ENCODE data around the gene PIEZO2.

PIEZO2 gene

DNA sequence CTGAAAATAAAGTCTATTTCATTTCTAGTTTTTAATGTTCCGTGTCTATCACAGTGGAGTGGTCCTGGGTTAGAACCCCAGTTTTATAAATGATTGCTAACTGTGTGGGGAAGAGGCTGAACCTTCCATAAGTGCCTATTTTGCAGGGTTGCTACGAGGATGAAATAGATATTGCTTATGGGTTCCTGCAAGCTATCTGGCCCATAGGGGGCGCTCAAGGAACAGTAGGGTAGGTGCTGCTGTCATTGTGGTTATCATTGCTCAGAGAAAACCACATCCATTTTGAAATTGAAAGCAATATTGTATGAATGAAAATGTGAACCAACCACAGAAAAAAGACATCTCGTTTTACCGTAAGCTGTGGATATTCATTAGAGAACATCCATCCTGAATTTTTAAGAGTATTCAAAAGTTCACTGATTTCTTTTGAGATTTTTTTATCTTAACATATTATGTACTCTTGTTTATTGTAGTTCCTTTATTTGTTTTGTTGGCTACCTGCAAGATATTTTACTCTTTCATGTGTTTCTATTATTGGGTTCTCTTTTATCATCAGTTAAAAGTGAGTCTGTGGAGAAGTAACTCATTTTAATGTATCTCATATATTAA, 362.0 kb downstream of the PIEZO2 start:
- DNase-seq (ENCODE audit: low spot score) = peak; percentile 53

DNA sequence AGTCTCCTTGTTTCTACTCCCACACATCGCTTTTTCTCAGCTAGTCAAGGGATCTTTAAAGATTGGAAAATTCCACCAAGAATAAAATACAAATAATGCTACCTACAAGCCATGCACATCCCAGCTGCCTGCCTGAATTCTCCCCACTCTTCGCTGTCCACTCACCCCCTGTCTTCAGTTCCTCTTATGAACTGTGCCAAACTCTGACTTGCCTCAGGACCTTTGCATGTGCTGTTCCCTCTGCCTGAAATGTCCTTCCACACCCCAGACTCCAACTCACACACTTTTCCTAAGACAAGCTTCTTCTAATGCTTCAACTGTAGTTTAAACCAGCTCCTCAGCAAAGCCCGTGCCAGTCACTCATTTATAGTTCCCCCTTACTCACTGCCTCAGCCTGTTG, 363.6 kb downstream of the PIEZO2 start:
- no peak for DNase-seq (ENCODE audit: low spot score)

DNA sequence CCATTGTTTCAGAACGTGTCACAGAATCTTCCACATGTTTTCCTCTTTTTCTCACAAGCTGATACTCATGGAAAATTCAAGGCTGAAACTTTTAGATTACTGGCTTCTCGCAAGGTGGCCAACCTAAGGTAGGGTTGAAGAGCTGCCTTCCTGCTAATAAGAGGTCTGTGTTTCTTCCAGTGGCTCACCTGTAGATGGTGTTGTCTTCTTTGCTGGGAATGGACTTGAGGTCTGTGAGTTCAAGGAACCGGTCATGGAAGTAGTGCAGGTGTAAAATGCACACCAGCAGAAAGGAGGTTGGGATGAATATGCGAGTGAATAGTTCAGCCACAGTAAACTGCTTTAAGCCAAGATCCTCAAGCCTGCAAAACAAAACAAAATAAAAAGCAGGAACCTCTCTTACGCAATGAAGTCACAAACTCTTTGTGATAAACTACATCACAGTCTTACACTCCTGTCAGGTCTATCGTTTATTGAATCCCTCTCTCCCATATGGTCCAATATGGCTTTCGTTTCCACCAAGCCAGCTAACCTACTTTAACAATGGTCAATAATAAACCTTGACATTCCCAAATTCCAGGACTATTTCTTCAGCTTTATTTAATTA, 364.7 kb downstream of the PIEZO2 start:
- DNase-seq (ENCODE audit: low spot score) = no peak

DNA sequence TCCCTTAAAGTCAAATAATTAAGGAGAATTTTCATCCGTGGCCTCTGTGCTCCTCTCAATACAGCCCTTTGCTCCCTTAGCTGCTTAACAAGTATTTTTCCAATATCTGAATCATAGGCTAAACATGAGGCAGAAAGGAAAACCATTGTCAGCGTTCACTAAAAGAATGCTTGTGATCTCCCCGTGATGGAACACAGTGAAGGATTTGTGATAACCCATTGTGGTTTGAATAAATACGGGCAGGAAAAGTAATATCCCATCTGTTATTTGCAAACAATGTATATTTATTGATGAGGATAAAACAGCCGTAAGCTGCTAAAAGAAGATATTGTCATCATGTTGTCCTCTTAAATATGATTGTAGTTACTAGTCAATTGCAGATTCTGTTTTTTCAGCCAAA, 365.4 kb downstream of the PIEZO2 start:
- no peak for DNase-seq (ENCODE audit: low spot score)

DNA sequence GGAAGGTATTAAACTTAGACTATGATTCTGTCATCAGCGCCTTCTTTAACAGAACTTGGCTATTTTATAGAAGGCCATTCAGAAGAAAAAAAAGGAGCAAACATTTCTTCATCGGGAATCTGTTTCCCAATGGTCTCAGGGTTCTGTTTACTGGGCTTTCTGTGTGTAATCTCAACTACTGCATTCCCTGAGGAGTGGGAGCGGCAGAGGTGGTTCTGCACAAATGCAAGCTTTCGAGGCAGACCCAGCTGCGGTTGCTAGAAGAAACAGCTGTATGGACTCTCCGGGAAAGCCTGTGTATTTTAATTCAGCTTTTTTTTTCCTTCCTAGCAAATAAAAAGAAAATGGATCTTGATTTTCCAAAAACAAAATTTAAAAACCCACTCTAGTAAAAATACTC, 372.9 kb downstream of the PIEZO2 start:
- DNase-seq (ENCODE audit: low spot score) = no peak

DNA sequence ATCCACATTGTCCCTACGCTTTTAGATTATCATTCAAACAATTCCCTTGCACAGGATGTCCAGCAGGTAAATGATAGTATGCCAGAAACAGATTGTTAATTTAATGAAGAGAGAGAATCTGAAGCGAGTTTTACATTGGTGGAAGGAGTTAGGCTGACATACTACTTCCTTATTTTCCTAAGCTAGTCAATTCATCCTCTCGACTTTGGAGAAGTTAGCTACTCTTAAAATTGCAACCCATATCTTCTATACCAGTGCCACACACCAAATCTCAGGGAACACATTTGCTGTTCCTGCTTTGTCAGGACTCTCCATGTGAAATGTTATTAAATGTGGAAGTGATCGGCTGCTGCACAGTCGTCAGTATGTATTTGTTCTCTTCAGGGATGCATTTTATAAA, 374.3 kb downstream of the PIEZO2 start:
- no peak for DNase-seq (ENCODE audit: low spot score)

DNA sequence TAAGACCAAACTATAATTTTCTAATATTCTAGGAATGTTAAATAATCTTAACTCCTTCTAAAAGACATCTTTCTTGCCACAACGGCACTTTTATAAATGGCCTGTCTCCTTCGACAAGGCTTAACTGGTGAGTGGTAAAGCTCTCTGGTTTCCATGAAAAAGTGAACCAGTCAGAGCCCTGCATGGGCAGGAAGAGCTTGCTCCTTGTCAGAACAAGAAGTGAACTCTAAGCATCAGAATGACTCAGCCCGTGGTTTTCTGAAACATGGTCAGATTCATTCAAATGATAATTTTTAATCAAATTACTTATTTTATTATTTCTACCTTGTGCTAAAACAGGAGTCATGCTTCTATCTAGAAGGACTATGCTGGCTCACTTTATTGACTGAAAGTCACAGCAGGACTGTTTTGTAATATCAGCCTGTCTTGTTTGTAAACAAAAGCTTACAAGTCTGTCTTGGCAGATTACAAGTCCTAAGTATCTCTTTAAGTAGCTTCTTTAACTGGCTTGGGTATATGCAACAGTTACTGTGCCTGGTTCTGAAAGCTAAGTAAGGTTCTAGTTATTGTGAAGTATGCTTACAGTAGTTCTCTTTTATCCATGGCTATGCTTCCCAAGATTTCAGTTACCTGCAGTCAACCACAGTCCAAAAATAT, 378.2 kb downstream of the PIEZO2 start:
- no peak for DNase-seq (ENCODE audit: low spot score)

DNA sequence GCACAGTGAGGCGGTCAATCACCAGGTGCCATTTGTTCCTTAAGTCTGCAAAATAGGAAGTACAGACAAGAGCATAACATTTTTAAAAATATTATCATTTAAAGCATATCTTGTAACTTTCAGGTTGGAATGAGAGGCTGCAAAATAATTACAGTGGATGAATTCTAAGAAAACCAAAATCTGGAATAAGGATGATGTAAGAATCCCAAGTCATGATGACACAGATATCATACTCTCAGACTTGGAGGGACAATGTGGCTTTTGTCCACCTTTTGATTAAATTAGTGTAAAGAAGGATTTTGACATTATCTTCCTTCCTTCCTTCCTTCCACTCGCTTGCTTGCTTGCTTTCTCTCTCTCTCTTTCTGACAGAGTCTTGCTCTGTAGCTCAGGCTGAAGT, 379.1 kb downstream of the PIEZO2 start:
- no peak for DNase-seq (ENCODE audit: low spot score)

DNA sequence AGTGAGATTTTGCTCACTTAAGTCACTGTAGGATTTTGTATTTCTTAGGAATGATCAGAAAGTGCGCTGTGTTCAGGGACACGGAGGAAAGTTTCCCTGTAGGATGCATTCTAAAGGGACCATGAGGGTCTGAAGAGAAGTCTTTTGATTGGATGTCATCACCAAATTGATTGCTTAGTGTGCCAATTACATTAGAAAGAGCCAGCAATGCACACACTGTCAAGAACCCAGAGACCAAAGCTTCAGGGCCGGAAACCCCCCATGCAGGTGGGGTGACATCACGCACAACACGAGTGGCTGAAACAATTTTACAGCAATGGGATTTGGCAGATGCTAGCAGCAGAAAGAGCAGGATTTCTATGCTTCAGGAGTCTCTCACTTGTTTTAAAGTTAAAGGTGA, 381.1 kb downstream of the PIEZO2 start:
- no peak for DNase-seq (ENCODE audit: low spot score)

DNA sequence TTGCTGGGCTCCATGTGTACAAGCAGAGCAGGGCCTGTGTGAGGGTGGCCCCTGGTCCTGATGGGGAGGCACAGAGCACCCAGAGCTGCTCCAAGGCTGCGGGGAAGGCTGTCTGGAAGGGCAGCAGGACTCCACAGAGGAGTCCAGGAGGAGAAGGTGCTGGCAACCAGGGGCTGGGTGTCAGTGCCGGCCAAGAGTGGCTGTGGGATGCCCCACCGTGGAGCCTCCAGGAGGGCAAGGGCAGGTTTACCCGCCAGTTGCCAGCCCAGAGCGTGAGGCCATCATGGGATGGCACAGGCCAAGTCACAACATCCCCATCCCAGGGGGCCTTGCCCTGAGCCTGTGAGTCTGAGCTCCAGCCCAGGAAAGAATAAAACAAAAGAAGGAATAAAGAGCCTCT, 381.7 kb downstream of the PIEZO2 start:
- DNase-seq (ENCODE audit: low spot score) = no peak

DNA sequence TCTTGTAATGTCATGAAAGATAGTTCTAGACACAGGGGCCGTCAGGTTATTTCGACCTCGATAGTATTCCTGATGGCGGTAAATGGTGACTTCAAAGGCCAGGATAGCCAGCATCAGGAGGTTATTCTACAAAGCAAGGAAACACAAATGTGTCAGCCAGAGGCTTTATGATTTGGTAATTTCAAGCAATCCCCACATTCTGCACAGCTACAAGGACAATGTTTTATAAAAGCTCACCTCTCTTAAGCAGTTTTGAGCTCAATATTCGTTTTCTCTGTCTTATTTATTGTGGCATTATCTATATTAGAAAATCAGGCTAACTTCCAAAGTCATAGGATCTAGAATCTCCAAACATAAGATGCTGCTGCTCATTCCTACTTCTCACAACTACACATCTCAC, 388.4 kb downstream of the PIEZO2 start:
- DNase-seq (ENCODE audit: low spot score) = no peak

DNA sequence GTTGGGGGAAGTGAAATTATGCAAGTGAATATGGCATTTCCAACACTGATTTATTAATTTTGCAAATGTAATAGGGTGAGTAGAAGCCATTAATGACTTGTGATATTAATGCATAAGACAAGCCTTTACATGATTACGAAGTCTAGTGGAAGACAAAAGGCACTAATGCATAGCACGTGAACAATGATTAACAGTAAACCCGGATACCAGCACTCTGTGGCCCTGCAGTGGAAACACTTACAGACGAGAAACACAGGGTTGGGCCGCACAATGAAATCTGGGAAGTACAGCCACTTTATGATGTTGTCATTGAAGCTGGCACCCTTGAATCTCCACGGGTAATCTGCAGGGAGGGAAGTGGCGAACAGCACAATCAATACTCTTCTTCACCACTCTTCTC, 390.1 kb downstream of the PIEZO2 start:
- DNase-seq (ENCODE audit: low spot score) = no peak

DNA sequence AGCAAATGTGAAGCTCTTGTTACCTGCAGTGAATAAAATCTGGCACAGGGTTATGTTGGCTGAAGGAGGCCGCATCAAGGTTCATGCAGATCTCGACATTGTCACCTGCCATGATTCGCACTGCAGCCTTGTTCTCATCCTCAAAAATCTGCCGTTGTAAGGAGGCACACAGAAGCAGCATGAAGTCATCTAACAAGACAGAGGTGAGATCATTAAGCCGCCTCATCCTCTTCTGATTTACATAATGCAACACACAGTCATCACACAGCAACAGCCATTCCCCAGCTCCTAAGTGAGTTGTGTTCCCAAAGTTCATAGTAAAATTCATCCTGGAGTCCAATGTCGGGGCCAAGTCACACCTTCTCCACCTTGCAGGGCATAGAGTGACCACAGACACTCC, 391.4 kb downstream of the PIEZO2 start:
- no peak for DNase-seq (ENCODE audit: low spot score)

DNA sequence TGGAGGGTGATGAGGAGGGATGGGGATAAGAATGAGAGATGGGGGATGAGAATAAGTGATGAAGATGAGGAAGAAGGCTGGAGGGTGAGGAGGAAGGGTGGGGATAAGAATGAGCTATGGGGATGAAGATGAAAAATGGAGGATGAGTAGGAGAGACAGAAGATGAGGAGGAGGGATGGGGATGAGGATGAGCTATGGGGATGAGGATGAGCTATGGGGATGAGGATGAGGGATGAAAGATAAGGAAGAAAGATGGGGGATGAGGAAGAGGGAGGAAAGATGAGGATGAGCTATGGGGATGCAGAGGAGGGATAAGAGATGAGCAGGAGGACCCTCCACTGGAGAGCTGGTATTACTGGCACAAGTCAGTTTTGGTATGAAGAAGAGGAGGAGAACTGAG, 392.0 kb downstream of the PIEZO2 start:
- no peak for DNase-seq (ENCODE audit: low spot score)

DNA sequence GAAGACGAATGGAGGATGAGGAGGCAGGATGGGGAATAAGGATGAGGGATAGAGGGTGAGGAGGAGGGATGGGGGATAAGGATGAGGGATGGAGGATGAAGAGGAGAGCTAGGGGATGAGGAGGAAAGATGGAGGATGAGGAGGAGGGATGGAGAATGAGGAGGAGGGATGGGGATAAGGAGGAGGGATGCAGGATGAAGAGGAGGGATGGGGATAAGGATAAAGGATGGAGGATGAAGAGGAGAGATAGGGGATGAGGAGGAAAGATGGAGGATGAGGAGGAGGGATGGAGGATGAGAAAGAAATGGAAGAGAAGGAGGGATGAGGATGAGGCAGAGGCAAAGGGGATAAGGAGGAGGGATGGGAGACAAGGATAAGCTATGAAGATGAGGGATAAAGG, 393.5 kb downstream of the PIEZO2 start:
- DNase-seq (ENCODE audit: low spot score) = no peak

DNA sequence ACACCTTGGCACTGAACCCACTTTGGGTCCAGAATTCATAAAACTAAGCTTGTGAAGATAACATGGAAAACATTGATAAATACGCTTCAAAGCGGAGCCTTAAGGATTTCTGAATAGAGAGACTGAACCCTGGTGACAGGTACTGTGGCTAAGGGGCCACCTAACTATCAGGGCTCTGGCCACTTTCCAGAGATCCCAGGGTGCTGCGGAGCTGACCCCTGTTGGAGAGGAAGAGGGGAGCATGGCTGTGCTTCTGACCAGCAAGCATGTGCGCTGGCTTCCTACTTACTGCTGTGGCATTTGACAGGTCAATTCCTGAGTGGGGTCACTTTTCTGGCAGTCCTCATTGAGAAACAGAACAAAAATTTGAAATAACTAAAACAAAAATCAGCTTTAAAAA, 395.2 kb downstream of the PIEZO2 start:
- DNase-seq (ENCODE audit: low spot score) = no peak

DNA sequence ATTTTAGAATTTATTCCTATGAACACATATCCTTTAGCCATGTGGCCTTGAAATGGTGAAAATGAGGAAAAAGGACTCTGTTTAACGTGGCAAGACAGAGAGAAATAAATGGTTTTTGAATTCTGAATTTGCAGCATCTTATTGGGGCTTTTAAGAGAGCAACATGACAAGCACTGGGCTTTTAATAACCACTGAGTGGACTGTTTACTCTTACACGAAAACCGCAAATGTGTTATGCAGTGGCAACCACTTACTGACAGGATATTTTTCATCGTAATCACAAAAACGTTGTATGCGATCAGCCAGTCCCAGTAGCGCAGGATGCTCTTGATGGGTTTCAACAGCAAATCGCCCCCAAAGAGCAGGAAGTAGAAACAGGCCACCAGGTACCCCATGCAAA, 397.0 kb downstream of the PIEZO2 start:
- DNase-seq (ENCODE audit: low spot score) = no peak

DNA sequence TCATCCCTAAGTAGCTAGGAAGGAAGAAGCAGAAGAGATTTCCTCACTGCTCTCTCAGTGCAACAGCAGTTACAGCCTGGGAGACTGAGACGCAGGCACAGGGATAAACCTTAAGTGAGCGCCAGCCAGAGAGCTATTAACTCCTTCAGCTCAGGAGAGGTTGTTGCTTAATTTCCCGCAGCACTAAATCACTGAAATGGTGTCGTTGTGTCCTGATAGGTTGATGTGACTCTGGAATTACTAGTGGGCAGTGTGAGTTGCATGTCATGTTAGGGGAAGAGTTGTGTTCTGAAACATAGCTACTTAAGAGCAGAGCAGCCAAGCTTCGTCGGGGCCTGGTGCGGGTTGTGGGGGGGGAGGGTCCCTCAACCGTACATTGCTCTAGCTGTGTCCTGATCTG, 397.7 kb downstream of the PIEZO2 start:
- no peak for DNase-seq (ENCODE audit: low spot score)

DNA sequence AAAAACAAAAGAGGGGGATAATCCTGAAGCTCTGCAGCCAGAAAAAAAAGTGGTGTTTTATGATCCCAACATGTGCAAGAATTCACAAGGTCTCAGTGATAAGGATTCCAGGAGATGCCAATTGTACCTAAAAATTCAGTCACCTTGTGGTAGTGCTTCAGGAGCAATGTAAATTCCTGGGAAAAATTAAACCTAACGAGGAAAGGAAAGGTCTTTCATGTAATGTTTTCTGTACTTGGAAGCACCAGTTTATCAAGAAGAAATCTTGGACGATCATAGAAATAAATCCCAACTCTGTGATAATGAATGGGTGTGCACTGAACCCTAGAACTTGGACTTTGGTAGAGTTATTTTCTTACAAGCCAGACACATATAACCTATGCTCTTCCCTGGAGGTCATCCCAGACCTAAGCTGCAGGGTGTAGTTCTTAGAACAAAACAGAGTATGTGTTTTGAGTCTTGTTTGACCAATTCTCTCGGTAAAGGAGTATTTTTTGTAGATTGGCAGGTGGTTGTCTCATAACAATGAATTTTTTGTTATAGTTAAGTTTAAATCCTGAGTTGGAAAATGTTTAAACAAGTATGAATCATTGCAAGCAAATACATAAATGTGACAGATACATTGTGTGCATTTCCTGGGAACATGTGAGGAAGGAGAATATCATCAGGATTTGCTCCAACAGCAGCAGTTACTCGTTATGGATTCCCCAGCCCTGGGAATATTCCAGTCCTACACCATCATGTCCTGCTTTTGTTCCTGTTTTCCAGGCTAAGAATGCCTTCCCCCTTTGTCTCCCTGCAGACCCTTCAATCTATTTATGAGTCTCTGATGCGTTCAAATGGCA, 399.0 kb downstream of the PIEZO2 start:
- no peak for DNase-seq (ENCODE audit: low spot score)

DNA sequence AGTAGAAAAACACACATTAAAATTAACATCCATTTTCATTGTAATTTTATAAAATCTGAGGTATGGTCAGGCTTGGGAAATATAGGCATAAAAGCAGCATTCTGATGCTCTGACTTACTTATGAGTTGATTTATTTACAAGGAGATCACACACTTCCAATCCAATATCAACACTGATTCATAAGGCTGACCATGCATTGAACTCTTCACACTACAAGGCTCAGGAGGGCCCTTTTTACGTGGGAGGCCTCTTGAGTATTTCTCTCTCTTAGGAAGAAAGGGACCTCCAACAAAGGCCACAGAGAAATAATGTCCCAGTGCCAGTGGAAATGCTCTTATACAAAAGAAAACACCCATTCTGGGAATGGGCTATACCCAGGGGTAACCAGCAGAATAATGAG, 400.7 kb downstream of the PIEZO2 start:
- no peak for DNase-seq (ENCODE audit: low spot score)

DNA sequence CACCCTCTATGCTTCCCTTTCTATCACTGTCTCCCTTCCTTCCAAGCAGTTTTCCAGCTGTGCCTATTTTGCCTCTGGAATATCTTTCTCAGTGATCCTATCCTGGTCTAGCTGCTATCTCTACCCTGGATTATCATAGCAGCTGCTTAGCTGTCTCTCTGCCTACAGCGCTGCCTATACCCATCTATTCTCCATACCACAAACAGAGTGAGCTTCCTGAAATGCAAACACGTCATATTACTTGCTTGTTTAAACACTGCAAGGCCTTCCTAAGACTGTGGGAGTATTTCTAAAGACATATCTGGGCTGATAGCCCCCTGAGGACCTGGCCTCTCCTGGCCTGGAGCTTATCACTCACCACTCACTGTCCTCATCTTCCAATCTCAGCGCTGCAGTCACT, 403.4 kb downstream of the PIEZO2 start:
- no peak for DNase-seq (ENCODE audit: low spot score)

DNA sequence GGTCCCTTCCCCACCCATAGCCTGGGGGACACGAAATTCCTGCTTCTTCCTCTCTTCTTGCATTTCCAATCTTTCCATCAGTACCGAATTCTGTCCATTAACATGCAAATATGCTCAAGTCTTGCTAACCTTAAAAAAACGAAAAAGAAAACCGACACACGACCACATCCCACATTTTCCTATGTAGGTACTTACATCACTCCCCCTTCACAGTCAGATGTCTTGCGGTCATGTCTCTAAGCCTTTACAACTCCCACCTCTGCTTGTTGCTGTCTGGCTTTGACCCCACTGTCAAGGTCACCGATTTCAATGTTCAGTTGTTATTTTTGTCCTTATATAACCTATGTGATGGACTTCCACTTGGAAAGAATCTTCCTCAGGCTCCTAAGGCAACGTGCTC, 404.1 kb downstream of the PIEZO2 start:
- DNase-seq (ENCODE audit: low spot score) = no peak

DNA sequence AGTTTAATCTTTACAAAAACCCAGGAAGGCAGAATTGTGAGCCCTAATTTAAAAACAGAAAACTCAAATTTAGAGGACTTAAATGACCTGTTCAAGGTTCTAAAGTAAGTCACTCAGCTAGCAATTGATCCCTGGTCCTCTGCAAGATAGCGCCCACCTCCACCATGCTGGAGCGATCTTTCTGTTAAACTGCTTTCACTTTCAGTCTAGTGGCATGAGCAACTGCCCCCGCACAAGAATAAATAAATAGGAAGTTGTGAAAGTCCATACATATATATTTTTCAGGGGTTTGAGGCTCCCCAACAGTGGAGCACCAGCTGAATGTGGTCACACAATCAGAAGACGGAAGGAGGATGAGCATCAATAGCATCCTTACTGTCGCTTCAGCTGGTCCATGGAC, 405.6 kb downstream of the PIEZO2 start:
- DNase-seq (ENCODE audit: low spot score) = no peak

Measured in iPS-NIHi11 (cell line).